Stimulated activated CD4-positive, alpha-beta T cell treated with anti-CD3 and anti-CD28 coated beads, Interleukin-2, amount 100 ng/mL, for 4 hours (primary cell): ENCODE data around the gene HCFC2.

Source experiments
- DNase-seq: peaks from one replicate; pipeline ENCODE4 v3.0.0-alpha.2; 2020; ENCODE audit warnings: low read depth

HCFC2 gene

GRCh38 chr12:104121001-104121400 lies 56.7 kb downstream of the HCFC2 start:
- no peak for DNase-seq

DNA sequence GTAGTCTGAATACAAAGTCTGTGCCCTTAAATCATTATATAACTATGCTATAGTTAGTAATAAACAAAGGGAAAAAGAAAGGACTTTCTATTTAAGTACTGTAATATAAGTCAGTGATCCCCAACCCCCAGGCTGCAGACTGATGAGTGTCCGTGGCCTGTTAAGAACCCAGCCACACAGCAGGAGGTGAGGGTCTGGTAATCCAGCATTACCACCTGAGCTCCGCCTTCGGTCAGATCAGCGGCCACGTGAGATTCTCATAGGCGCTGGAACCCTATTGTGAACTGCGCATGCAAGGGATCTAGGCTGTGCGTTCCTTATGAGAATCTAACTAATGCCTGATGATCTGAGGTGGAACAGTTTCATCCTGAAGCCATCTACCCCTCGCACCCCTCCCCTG lies 58.0 kb downstream of the HCFC2 start:
- no peak for DNase-seq

GRCh38 chr12:104126548-104126947 lies 62.2 kb downstream of the HCFC2 start:
- no peak for DNase-seq

GRCh38 chr12:104130760-104131159 lies 66.4 kb downstream of the HCFC2 start:
- no peak for DNase-seq

- DNase-seq = no peak
Measured at GRCh38 chr12:104131609-104132008, 67.3 kb downstream of the HCFC2 start.

DNA sequence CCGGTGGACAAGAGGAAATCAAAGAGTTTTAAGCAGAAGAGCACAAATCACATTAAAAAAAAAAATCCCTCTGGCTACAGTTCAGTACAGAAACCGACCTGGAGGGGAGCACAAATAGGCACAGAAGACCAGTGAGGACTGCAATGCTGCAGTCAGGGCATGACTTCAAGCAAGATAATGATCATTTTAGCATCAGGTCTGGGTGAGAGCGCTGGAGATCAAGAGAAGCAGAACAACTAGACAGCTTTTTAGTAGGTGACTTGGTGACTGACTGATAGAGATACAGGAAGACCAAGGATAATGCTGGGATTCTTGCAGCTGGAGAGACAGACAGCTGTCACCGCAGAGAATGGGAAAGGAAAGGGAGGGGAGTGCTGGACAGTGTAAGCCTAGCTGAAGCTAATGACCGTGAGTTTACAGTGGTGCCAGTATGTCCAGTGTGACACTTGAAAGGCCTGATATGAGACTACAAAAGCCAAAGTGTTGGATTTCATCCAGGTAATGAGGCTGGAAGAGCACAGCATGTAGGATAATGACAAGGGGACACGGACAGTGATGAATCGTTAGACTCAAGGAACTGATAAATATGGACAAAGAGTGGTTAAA lies 68.1 kb downstream of the HCFC2 start:
- DNase-seq = no peak

DNA sequence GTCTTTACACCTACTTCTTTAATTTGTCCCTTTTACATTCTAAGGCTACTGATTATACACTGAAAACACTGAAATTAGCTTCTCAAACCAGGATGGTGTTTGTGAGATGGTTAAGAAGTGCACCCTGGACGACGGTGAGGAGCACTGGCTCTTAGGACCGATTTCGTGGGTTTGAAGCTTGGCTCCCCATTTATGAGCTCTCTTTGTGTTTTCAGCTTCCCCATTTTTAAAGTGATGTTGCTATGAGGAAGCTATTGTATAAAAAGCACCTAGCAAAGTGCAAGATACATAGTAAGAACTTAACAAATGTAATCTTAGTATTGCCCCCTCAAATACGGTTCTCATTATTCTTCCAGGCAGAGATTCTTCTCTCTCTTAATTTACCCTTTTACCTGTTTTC lies 69.0 kb downstream of the HCFC2 start:
- no peak for DNase-seq

- DNase-seq = no peak
Measured at GRCh38 chr12:104133866-104134265, 69.5 kb downstream of the HCFC2 start.

DNA sequence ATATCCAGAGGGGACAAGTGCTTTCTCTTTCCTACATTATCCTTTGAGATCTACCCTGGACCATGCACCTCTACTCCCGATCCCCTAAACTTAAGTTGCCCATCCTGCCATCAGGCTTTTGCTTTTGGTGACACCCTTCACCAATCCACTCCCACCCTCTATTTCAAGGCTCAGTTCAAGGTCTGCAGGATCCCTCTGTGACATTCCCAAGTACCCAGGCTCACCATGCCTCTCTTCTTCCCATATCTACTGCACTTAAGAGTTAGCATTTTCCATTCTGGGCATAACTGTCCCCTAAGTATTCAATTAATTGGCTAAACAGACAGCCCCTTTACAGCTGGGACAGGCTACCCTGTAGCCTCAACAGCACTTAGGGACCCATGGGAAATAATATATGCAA lies 70.6 kb downstream of the HCFC2 start:
- no peak for DNase-seq

DNA sequence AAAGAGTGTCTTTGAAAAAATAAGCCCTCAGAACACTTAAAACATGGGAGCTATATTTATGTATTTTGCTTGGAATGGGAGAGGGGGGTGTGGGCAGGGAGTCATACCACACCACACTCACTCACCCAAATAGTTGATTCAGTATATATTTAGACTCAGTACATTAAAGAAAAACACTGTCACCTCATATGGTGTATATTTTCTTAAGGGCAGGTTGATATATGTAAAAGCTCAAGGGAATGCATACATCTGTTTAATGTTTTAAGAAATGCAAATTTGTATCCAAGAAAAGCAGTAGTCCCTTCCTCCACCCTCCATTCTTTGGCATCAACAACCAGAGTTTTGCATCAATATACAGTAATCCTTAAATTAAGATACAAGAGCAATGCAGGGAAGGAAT lies 72.2 kb downstream of the HCFC2 start:
- DNase-seq = no peak

- no peak for DNase-seq
Measured at GRCh38 chr12:104137001-104137901, 72.9 kb downstream of the HCFC2 start.

- peak; percentile 82 for DNase-seq
Measured at GRCh38 chr12:104137902-104138796, 73.8 kb downstream of the HCFC2 start, which contains the start of gene NFYB. Gene NFYB, minus strand, starts transcription at chr12:104138210. Its CDS starts 2,757 bp downstream, at chr12:104135453.

DNA sequence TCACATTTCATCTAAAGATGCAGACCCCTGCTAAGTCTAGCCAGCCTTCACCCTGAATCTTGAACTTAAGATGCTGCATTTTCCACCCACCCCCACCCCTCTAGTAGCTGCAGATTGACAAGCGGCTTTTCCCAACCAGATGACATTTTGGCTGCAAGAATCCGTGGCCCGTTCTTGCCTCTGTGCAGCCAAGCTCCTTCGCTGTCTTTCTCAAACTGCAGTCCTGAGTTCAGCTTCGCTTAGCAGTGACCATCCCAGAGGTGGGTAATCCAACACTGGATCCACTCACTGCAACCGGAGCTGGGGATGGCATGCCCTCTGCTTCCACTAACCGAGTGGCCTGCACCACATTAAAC lies 74.4 kb downstream of the HCFC2 start:
- no peak for DNase-seq

GRCh38 chr12:104142543-104142942 lies 78.2 kb downstream of the HCFC2 start:
- no peak for DNase-seq

GRCh38 chr12:104143002-104143401 lies 78.7 kb downstream of the HCFC2 start:
- no peak for DNase-seq

DNA sequence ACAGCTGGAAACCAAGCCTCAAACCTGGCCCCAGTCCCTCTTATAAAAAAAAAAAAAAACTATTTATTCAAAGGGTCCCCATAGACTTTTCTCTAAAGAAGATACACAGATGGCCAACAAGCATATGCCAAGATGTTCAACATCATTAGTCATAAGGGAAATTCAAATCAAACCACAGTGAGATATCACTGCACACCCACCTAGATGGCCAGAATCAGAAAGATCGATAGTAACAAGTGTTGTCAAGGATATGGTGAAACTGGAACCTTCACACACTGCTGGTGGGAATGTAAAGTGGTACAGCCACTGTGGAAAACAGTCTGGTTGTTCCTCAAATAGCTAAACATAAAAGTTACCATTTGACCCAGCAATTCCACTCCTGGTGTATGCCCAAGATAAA lies 79.6 kb downstream of the HCFC2 start:
- DNase-seq = no peak

- DNase-seq = no peak
Measured at GRCh38 chr12:104147346-104147745, 83.0 kb downstream of the HCFC2 start.

DNA sequence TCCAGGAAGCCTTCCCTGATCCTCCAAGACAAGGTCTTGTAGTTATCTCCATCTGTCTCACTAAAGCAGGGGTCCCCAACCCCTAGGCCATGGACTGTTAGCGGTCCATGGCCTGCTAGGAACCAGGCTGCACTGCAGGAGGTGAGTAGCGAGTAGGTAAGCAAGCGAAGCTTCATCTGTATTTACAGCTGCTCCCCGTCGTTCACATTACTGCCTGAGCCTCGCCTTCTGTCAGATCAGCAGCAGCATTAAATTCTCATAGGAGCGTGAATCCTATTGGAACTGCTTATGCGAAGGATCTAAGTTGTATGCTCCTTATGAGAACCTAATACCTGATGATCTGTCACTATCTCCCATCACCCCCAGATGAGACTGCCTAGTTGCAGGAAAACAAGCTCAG lies 86.1 kb downstream of the HCFC2 start:
- DNase-seq = no peak

GRCh38 chr12:104152685-104153241 lies 88.4 kb downstream of the HCFC2 start:
- no peak for DNase-seq

- DNase-seq = no peak
Measured at GRCh38 chr12:104154286-104154685, 90.0 kb downstream of the HCFC2 start.

GRCh38 chr12:104154806-104155205 lies 90.5 kb downstream of the HCFC2 start:
- no peak for DNase-seq
